Epithelial cell of proximal tubule (primary cell): ENCODE data around the gene ZNF831. TPM values are rescaled to one million over a fixed set of nuclear protein-coding genes. Genes with fewer than 3 reads are reported as not detected.

Experiments
- DNase-seq: peaks from one replicate; pipeline ENCODE4 v3.0.0-alpha.2; 2011; ENCODE audit warnings: low read depth
- H3K4me3 ChIP-seq: 2 replicates; pipeline ENCODE4 v1.5.1; 2011; ENCODE audit warnings: low read depth, mild to moderate bottlenecking, low read length
- CTCF ChIP-seq: conservative IDR thresholded peaks from 2 replicates; pipeline ENCODE4 v1.5.1; 2012; ENCODE audit warnings: low read depth, mild to moderate bottlenecking, low read length
- total RNA-seq: library from RNA; depleted of rRNA; stranded (reverse); fragments of >200 nt; gene quantifications from 2 replicates; pipeline ENCODE4 v1.2.3, GENCODE V29; 2015

Gene ZNF831
- total RNA-seq, 1 donor from 2014 or later: not detected

- H3K4me3 ChIP-seq: no peak overlapping the region
- no peak for DNase-seq
- TF ChIP-seq CTCF: no peak
Measured at GRCh38 chr20:59153832-59154231, 9.8 kb upstream of the ZNF831 start.

- no peak overlapping the region for H3K4me3 ChIP-seq
- TF ChIP-seq CTCF: no peak
- DNase-seq: no peak
Measured at GRCh38 chr20:59154317-59155013, 9.2 kb upstream of the ZNF831 start.

- no peak overlapping the region for H3K4me3 ChIP-seq
- TF ChIP-seq CTCF: no peak
- DNase-seq: no peak
Measured at GRCh38 chr20:59157064-59157463, 6.6 kb upstream of the ZNF831 start.

GRCh38 chr20:59157531-59157930 lies 6.1 kb upstream of the ZNF831 start:
- H3K4me3 ChIP-seq: no peak overlapping the region
- TF ChIP-seq CTCF: no peak
- no peak for DNase-seq

GRCh38 chr20:59157961-59158541 lies 5.6 kb upstream of the ZNF831 start:
- TF ChIP-seq CTCF: no peak
- no peak overlapping the region for H3K4me3 ChIP-seq
- DNase-seq: no peak

GRCh38 chr20:59158673-59159072 lies 4.9 kb upstream of the ZNF831 start:
- H3K4me3 ChIP-seq: no peak overlapping the region
- no peak for DNase-seq
- TF ChIP-seq CTCF: no peak

GRCh38 chr20:59159091-59159490 lies 4.5 kb upstream of the ZNF831 start:
- TF ChIP-seq CTCF: no peak
- DNase-seq: no peak
- no peak overlapping the region for H3K4me3 ChIP-seq
